Erythroblast (primary cell): ENCODE results near the gene REL.

Experiments used
- GATA1 ChIP-seq: IDR thresholded peaks from 2 replicates; pipeline ENCODE4 v1.6.1; 2011; ENCODE audit warnings: low read depth, mild to moderate bottlenecking, control low read depth, low read length, moderate library complexity
- POLR2A ChIP-seq: IDR thresholded peaks from 2 replicates; pipeline ENCODE4 v1.6.1; 2011; ENCODE audit warnings: mild to moderate bottlenecking, low read length

- TF ChIP-seq POLR2A (no peak), GATA1 (no peak)
Measured at GRCh38 chr2:60926741-60927552, 45.6 kb downstream of the REL start.
